Measurements from ENCODE around the gene SNX25. TPM values are rescaled to one million over a fixed set of nuclear protein-coding genes. Genes with fewer than 3 reads are reported as not detected.
A peak's percentile ranks its signal among the peaks of the same experiment; 100 is the strongest.

Gene SNX25
- polyA plus RNA-seq, 1 of the 3 experiments (the other 2 are of a cell fraction) = 8.5 TPM

- TF ChIP-seq USF2 (IDR thresholded peaks at IDR 0.05; ENCODE audit: borderline replicate concordance, low read depth, low read length) (no peak), CHD2 (IDR thresholded peaks at IDR 0.05; ENCODE audit: low read length, partially characterized antibody) (no peak)
Observed at GRCh38 chr4:185225940-185226339, 16.5 kb downstream of the SNX25 start (continued).

GRCh38 chr4:185227131-185227551 lies 17.7 kb downstream of the SNX25 start:
- WGBS (ENCODE audit: low lambda C conversion rate) = 79% methylated on average over 4 of the region's 4 CpGs
- DNase-seq = no peak
- Histone ChIP-seq H3K9ac (no peak overlapping the region), H3K4me2 (no peak overlapping the region), H3K4me3 (ENCODE audit: low read depth in 2 of 2, low read length in 1 of 2) (no peak overlapping the region), H3F3A (replicated peaks; ENCODE audit: insufficient read depth) (peaks cover 18% of the 10 kb centered on the region), H4K20me1 (ENCODE audit: insufficient read depth) (peaks cover 25% of the 10 kb centered on the region), H3K27me3 (ENCODE audit: insufficient read depth) (no peaks in the 10 kb centered on the region), H3K4me1 (ENCODE audit: control insufficient read depth in 1 of 2, insufficient read depth in 2 of 2, low read depth in 1 of 2, low read length in 1 of 2) (peaks cover 5 to 6% of the 10 kb centered on the region in 2 experiments), H3K27ac (ENCODE audit: low read depth in 2 of 2, low read length in 1 of 2) (no peak overlapping the region), H3K9me2 (no peaks in the 10 kb centered on the region), H2AFZ (ENCODE audit: low read depth) (no peak overlapping the region), H3K36me3 (replicated peaks in 1 of 2; ENCODE audit: control insufficient read depth in 1 of 2, insufficient read depth in 2 of 2, low read length in 1 of 2) (no peaks in the 10 kb centered on the region), H3K79me2 (ENCODE audit: insufficient read depth) (peaks cover 96% of the 10 kb centered on the region), H3K9me3 (no peaks in the 10 kb centered on the region)
- ChIA-PET POLR2A (interaction anchor here (0.6 kb wide), 1 partner anchor 289 kb away, joined by 3 read pairs; no protein-coding TSS in a partner anchor), CTCF (interaction anchor here (0.5 to 1.3 kb wide), 6 partner anchors 9 to 811 kb away, joined by 3 to 4 read pairs (median 3); no protein-coding TSS in a partner anchor)
- TF ChIP-seq FOSL2 (IDR thresholded peaks at IDR 0.05; ENCODE audit: borderline replicate concordance, low read depth) (no peak), EP300 (IDR thresholded peaks at IDR 0.05; ENCODE audit: borderline replicate concordance in 1 of 2, low read depth in 1 of 2, low read length in 1 of 2) (no peak), USF2 (IDR thresholded peaks at IDR 0.05; ENCODE audit: borderline replicate concordance, low read depth, low read length) (no peak), RAD21 (IDR thresholded peaks at IDR 0.05; ENCODE audit: low read length) (peak; percentile 51), SMC3 (IDR thresholded peaks at IDR 0.05; ENCODE audit: low read depth, low read length) (peak; percentile 8; the same call in 1 of the 2 replicates), CHD2 (IDR thresholded peaks at IDR 0.05; ENCODE audit: low read length, partially characterized antibody) (no peak), CTCF (IDR thresholded peaks at IDR 0.05) (peak; percentile 13; the same call in 1 of the 2 replicates)

GRCh38 chr4:185227713-185228278 lies 18.4 kb downstream of the SNX25 start:
- DNase-seq = no peak
- H3K4me1 ChIP-seq (ENCODE audit: control insufficient read depth in 1 of 2, insufficient read depth in 2 of 2, low read depth in 1 of 2, low read length in 1 of 2) = peaks cover 6 to 7% of the 10 kb centered on the region in 2 experiments; a peak in 3 of 4 replicates
- ChIA-PET POLR2A (no interaction called here), CTCF (interaction anchor here (0.5 to 1.3 kb wide), 5 partner anchors 8 to 810 kb away, joined by 3 to 4 read pairs (median 3); no protein-coding TSS in a partner anchor)
- no peak overlapping the region for H3K4me3 ChIP-seq (ENCODE audit: low read depth in 2 of 2, low read length in 1 of 2)
- H3F3A ChIP-seq (replicated peaks; ENCODE audit: insufficient read depth) = peaks cover 12% of the 10 kb centered on the region
- H3K9ac ChIP-seq = no peak overlapping the region
- WGBS (ENCODE audit: low lambda C conversion rate) = 98% methylated on average over 9 of the region's 9 CpGs
- H3K27ac ChIP-seq (ENCODE audit: low read depth in 2 of 2, low read length in 1 of 2) = no peak overlapping the region
- no peaks in the 10 kb centered on the region for H3K36me3 ChIP-seq (replicated peaks in 1 of 2; ENCODE audit: control insufficient read depth in 1 of 2, insufficient read depth in 2 of 2, low read length in 1 of 2)
- H4K20me1 ChIP-seq (ENCODE audit: insufficient read depth) = peaks cover 22% of the 10 kb centered on the region; the same call in 1 of the 2 replicates
- H3K4me2 ChIP-seq = no peak overlapping the region
- H3K27me3 ChIP-seq (ENCODE audit: insufficient read depth) = no peaks in the 10 kb centered on the region
- no peaks in the 10 kb centered on the region for H3K9me3 ChIP-seq
- H3K9me2 ChIP-seq = no peaks in the 10 kb centered on the region
- TF ChIP-seq MEF2A (IDR thresholded peaks at IDR 0.05; ENCODE audit: borderline replicate concordance, low read depth) (no peak), RFX5 (IDR thresholded peaks at IDR 0.05; ENCODE audit: low read length) (no peak), CTCF (IDR thresholded peaks at IDR 0.05) (no peak)
- TF ChIP-seq, protein P1, sequence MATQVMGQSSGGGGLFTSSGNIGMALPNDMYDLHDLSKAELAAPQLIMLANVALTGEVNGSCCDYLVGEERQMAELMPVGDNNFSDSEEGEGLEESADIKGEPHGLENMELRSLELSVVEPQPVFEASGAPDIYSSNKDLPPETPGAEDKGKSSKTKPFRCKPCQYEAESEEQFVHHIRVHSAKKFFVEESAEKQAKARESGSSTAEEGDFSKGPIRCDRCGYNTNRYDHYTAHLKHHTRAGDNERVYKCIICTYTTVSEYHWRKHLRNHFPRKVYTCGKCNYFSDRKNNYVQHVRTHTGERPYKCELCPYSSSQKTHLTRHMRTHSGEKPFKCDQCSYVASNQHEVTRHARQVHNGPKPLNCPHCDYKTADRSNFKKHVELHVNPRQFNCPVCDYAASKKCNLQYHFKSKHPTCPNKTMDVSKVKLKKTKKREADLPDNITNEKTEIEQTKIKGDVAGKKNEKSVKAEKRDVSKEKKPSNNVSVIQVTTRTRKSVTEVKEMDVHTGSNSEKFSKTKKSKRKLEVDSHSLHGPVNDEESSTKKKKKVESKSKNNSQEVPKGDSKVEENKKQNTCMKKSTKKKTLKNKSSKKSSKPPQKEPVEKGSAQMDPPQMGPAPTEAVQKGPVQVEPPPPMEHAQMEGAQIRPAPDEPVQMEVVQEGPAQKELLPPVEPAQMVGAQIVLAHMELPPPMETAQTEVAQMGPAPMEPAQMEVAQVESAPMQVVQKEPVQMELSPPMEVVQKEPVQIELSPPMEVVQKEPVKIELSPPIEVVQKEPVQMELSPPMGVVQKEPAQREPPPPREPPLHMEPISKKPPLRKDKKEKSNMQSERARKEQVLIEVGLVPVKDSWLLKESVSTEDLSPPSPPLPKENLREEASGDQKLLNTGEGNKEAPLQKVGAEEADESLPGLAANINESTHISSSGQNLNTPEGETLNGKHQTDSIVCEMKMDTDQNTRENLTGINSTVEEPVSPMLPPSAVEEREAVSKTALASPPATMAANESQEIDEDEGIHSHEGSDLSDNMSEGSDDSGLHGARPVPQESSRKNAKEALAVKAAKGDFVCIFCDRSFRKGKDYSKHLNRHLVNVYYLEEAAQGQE (IDR thresholded peaks at IDR 0.05; ENCODE audit: low read depth, low read length) = no peak
- no peak overlapping the region for H2AFZ ChIP-seq (ENCODE audit: low read depth)
- H3K79me2 ChIP-seq (ENCODE audit: insufficient read depth) = peaks cover 96% of the 10 kb centered on the region
